NB4 (cell line): ENCODE measurements around the gene CDH1.

Experiments used
- CTCF ChIP-seq: IDR thresholded peaks from one replicate; pipeline ENCODE4 v1.5.1; 2012; ENCODE audit warnings: low read depth, low read length
- POLR2A ChIP-seq: IDR thresholded peaks from 2 replicates; pipeline ENCODE4 v1.6.1; 2011; ENCODE audit warnings: mild to moderate bottlenecking; ENCODE audit not compliant: insufficient read length; ENCODE audit errors: extremely low read depth
- TF ChIP-seq, protein P1 (sequence below): IDR thresholded peaks from 2 replicates; pipeline ENCODE4 v1.6.1; 2011; ENCODE audit warnings: low read depth, low read length

GRCh38 chr16:68835970-68836369 is 98.9 kb downstream of the CDH1 start:
- no peak for TF ChIP-seq CTCF
- no peak for TF ChIP-seq POLR2A
- TF ChIP-seq, protein P1, sequence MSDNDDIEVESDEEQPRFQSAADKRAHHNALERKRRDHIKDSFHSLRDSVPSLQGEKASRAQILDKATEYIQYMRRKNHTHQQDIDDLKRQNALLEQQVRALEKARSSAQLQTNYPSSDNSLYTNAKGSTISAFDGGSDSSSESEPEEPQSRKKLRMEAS = no peak
